Stimulated activated CD8-positive, alpha-beta memory T cell treated with anti-CD3 and anti-CD28 coated beads, Interleukin-7, amount 100 ng/mL, for 24 hours (primary cell): ENCODE results near the gene NDUFS6.

Source experiments
- DNase-seq: peaks from one replicate; pipeline ENCODE4 v3.0.0-alpha.2; 2020; ENCODE audit warnings: low read depth

NDUFS6 gene

GRCh38 chr5:1817261-1818043, 16.2 kb downstream of the NDUFS6 start:
- DNase-seq: no peak

DNA sequence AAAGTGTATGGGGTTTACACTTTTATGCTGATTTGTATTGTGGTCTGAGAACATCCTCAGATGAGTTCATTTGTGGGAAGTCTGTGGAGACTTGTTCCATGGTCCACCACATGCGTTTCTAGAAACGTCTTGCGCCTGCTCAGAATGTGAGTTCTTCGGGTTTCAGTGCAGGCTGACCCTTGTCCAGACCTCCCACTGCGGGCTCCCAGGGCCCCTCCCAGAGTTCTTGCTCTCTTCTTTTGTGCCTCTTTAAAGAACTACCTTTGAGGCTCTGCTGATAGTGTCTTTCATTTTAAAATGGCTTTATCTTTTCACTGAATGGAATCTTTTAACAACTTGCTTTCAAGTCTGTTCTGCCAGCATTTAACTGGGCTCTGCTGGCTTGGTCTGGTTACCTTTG, 17.6 kb downstream of the NDUFS6 start:
- no peak for DNase-seq

- DNase-seq: no peak
Measured at GRCh38 chr5:1819458-1819857, 18.3 kb downstream of the NDUFS6 start.

DNA sequence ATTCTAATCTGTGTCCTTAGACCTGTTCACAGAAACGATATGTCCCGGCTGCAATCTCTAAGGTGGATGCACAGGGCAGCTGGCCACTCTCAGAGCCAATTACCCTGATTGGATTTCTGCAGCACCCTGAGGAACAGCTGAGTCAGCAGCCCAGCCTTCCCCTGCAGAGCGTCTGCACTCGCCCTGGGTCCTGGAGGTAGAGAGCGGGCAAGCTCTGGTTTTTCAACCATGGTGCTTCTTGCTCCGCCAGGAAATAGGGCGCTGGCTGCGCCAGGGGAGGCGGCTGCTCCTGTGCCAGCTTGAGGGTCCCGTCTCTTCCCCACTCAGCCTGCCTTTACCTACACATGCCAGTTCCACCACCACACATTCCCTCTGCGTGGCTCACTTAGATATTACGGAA, 19.2 kb downstream of the NDUFS6 start:
- DNase-seq: no peak

DNA sequence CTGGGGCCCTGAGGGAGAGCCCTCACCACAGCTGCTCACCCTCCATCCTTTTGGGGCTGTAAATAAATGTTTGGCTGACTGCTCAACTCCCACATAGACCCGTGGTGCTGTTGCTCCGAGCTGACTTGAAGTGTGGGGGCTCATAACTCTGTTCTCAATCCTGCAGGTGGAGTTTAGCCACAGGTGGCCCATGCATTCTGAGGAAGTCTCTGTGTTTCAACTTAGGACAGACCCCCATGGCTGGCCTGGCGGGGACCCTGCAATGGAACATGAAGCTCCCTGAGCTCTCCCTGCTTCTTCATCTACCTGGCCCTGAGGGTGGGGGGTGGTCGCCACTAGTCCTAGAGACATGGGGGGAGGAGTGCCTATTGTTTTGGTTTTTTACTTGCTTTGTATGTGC, 19.7 kb downstream of the NDUFS6 start:
- no peak for DNase-seq

DNA sequence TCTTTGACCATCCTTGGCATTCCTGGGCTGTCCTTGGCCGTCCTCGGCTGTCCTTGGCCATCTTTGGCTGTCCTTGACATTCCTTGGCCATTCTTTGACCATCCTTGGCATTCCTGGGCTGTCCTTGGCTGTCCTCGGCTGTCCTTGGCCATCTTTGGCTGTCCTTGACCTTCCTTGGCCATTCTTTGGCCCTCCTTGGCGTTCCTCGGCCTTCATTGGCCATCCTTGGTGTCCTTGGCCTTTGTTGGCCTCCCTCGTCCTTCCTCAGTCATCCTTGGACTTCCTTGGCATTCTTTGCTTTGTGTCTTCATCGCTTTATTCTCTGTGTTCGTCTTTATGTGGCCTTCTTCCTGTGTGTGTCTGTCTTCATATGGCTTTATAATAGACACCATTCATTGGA, 20.7 kb downstream of the NDUFS6 start:
- no peak for DNase-seq

- DNase-seq: no peak
Measured at GRCh38 chr5:1823381-1824034, 22.3 kb downstream of the NDUFS6 start.

DNA sequence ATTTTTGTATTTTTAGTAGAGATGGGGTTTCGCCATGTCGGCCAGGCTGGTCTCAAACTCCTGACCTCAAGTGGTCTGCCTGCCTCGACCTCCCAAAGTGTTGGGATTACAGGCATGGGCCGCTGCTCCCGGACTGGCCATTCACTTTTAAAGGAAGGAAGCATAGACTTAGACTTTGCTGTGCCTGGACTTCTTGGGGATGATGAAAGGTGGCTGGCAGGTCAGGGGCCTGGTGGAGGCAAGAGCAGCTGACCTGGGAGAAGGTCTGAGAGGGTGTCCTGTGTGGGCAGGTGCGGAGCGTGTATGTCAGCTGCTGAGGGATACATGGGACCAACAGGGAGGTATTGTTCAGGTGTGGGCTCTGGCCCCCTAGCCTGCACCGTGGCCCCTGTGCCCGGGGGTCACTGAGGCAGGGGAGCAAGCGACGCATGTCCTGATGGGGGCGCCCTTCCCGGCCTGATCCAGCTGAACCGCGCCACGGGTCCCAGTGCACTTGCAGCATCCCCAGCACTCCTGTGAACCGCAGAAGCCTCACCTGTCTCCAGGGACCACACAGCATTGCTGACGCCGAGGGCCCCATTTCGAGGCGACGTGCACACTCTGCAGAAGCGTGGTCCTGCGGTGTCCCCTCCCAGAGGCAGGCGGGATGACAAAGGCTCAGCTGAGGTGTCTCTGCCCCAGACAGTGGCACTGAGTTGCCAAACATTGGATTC, 23.1 kb downstream of the NDUFS6 start:
- no peak for DNase-seq

GRCh38 chr5:1824903-1825841, 24.0 kb downstream of the NDUFS6 start:
- DNase-seq: no peak

DNA sequence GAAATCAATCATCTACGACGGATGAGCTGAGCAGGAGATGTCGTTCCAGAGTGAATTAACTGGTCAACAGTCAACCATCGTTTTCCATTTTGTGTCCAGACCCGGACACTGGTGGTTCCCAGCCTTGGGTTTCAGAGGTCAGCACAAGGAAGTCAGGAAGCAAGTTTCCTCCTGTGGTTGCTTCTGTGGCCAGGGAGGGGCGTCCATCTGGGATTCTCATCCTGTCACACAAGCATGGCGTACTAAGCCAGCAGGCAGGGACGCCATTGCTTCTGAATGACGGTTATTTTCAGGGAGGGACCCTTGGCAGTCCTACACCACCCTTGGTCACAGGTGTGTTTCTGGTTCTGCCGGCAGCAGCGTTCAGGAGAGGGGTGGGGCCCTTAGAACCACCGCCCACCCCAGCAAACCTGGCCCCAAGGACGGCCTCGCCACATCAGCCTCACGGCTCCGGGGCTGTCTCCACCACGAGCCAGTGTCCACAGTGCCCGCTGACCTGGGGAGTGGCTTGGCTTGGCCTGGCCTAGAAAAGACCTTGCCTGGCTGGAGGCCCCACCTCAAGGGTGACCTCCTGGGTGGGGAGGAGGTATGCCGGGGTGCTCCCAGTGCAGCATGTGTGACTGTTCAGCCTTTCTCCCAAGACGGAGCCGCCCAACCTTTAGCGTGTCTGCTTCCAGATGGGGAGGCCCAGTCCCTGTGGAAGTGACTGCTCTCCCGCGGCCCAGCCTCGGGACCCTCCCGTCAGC, 25.2 kb downstream of the NDUFS6 start:
- no peak for DNase-seq

DNA sequence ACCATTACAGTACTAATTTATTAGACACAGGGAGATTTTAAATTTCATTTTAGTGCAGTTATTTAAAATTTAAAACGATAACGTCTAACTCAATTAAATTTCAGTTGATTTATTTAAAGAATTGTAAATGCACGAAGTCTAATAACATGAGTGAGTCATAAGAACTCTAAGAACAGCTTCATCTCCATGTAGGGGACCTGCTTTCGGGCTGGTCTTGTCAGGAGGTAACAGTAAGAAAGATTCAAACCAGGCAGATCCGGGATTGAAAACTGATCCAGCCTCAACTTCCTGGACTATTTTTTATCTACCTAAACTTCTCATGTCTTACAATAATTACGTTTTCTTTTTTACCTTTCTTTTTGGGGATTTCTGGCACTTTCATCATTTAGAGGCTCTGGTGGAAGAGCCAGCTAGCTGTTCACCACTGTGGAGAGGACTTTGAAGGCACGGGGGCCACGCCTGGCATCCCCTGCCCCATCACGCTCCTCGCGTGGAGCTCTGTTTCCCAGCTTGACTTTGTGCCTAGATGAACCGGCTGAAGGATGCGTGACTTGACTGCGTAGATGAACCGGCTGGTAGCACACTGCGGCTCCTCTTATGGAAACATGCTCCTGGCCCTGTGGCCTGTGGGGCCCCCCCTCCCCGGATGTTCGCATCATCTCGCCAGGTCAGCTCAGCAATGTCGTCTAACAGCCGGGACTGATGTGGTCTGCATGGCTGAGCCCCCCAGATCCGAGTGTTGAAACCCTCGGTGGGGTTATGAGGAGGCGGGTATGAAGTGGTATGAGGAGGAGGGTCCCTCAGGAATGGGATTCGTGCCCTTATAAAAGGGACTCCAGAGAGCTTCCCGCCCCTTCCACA, 26.0 kb downstream of the NDUFS6 start:
- DNase-seq: no peak

DNA sequence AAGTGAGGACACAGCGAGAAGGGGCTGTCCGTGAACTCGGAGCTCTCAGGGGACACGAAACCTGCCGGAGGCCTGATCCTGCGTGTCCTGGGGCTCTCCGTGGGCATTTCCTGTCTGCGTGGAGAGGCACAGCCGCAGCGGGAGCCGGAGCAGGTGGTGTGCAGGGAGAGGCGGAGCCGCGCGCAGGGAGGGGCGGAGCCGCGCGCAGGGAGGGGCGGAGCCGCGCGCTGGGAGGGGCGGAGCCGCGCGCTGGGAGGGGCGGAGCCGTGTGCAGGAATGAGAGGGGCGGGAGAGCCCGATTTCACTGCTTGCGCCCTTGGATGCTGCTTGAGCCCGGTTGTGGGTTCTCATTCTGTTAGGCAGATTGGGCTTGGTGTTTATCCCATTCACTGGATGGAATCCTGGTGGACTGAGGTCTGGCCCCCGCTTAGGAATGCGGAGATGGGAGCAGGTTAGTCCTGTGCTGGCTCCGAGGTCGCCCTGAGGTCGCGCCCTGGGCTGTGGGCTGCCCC, 26.7 kb downstream of the NDUFS6 start:
- no peak for DNase-seq

- no peak for DNase-seq
Measured at GRCh38 chr5:1830571-1831228, 29.5 kb downstream of the NDUFS6 start.

GRCh38 chr5:1831257-1831656, 30.1 kb downstream of the NDUFS6 start:
- no peak for DNase-seq

GRCh38 chr5:1831677-1832313, 30.6 kb downstream of the NDUFS6 start:
- no peak for DNase-seq

- DNase-seq: no peak
Measured at GRCh38 chr5:1832511-1833250, 31.5 kb downstream of the NDUFS6 start.

DNA sequence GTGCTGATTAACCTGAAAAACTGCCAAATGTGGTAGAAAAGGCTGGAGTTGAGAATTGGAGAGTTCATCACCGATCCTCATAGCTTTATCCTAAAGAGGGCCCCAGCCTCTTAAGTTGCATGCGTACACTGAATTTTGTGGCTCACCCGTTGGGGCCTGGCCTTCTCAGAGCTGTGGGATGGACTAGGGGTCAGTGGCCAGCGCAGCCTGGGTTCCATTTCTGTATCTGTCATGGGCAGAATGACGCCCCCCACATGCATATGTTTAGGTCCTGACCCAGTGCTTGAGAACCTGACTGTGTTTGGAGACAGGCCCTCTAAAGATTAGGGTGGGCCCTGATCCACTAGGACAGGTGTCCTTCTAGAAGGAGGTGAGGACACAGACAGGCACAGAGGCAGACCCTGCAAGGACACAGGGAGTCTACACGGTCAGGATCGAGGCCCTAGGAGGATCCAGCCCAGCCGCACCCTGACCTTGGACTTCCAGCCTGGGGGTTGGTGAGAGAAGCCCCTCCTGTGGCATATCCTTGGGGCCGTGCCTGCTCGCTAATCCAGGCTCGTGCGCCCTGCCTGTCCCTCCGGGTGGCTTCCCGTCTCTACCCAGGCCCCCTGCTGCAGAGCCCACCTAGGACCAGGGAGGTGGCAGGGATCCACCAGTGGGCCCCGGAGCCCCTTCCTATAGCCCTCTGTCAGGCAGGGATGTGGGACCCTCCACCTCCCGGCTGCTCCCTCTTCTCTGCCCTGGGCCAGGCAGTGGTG, 32.2 kb downstream of the NDUFS6 start:
- no peak for DNase-seq
